Panc1 (cell line): ENCODE measurements around the gene PDCD11.

Experiments
- TF ChIP-seq, protein P1 (sequence below), 2 experiments: IDR thresholded peaks; 2 replicates each; pipeline ENCODE4 v1.6.1; 2011 to 2012; ENCODE audit warnings: low read depth in 2 of 2, control low read depth in 1 of 2, low read length in 1 of 2, mild to moderate bottlenecking in 1 of 2, moderate library complexity in 1 of 2; ENCODE audit not compliant: insufficient read depth in 1 of 2
- TF ChIP-seq, protein P2 (sequence below): fragments of 450-650 bp; IDR thresholded peaks from 2 replicates; pipeline ENCODE4 v1.5.1; 2017; ENCODE audit warnings: mild to moderate bottlenecking

DNA sequence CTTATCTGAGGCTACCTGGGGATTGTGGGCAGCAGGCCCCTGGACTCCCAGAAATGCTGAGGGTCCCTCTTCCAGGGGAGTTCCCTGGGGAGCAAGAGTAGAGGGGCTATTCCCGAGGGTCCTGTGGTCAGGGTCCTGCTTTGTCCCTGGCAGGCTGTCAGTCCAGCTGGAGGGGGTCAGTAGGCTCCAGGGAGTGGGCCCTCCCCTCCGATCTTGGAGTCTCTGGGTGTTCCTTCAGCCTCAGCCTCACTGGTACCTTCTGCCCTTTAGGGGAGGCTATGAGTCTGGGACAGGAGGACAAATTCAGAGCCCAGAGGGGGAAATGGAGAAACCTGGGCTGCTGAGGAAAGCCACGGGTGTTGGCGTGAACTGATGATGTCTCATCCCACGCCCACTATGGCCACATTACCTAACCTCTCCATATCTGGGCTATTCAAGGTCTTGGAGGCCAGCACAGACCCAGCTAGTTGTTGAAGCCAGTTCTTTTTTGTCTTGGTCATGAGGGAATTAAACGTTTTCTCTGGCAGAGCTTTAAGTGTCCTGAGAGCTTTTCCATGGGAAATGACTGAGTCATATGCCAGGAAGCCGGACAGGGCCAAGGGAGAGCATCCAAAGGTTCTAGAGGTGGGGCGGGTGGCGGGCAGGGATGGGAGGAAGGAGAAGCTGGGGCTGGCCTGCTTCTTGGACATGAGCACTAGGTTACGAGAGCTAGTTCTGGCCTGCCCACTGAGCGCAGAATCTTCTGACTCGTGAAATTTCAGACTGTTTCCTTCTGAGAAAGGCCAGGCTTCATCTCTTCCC lies 49.5 kb downstream of the PDCD11 start:
- TF ChIP-seq, protein P1, sequence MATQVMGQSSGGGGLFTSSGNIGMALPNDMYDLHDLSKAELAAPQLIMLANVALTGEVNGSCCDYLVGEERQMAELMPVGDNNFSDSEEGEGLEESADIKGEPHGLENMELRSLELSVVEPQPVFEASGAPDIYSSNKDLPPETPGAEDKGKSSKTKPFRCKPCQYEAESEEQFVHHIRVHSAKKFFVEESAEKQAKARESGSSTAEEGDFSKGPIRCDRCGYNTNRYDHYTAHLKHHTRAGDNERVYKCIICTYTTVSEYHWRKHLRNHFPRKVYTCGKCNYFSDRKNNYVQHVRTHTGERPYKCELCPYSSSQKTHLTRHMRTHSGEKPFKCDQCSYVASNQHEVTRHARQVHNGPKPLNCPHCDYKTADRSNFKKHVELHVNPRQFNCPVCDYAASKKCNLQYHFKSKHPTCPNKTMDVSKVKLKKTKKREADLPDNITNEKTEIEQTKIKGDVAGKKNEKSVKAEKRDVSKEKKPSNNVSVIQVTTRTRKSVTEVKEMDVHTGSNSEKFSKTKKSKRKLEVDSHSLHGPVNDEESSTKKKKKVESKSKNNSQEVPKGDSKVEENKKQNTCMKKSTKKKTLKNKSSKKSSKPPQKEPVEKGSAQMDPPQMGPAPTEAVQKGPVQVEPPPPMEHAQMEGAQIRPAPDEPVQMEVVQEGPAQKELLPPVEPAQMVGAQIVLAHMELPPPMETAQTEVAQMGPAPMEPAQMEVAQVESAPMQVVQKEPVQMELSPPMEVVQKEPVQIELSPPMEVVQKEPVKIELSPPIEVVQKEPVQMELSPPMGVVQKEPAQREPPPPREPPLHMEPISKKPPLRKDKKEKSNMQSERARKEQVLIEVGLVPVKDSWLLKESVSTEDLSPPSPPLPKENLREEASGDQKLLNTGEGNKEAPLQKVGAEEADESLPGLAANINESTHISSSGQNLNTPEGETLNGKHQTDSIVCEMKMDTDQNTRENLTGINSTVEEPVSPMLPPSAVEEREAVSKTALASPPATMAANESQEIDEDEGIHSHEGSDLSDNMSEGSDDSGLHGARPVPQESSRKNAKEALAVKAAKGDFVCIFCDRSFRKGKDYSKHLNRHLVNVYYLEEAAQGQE (IDR thresholded peaks at IDR 0.05; ENCODE audit: insufficient read depth in 1 of 2, low read depth in 2 of 2, low read length in 1 of 2): no peak
- TF ChIP-seq, protein P2, sequence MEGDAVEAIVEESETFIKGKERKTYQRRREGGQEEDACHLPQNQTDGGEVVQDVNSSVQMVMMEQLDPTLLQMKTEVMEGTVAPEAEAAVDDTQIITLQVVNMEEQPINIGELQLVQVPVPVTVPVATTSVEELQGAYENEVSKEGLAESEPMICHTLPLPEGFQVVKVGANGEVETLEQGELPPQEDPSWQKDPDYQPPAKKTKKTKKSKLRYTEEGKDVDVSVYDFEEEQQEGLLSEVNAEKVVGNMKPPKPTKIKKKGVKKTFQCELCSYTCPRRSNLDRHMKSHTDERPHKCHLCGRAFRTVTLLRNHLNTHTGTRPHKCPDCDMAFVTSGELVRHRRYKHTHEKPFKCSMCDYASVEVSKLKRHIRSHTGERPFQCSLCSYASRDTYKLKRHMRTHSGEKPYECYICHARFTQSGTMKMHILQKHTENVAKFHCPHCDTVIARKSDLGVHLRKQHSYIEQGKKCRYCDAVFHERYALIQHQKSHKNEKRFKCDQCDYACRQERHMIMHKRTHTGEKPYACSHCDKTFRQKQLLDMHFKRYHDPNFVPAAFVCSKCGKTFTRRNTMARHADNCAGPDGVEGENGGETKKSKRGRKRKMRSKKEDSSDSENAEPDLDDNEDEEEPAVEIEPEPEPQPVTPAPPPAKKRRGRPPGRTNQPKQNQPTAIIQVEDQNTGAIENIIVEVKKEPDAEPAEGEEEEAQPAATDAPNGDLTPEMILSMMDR: no peak
